Epithelial cell of esophagus (primary cell): ENCODE measurements around the gene PKMYT1.

ENCODE experiments used
- DNase-seq: peaks from one replicate; pipeline ENCODE4 v3.0.0; 2010; ENCODE audit warnings: low read depth
- H3K4me3 ChIP-seq: 2 replicates; pipeline ENCODE4 v1.5.1; 2011; ENCODE audit warnings: mild to moderate bottlenecking, low read length, control low read depth
- CTCF ChIP-seq: IDR thresholded peaks from 2 replicates; pipeline ENCODE4 v1.5.1; 2011; ENCODE audit warnings: low read depth, mild to moderate bottlenecking, low read length, control low read depth, inconsistent platforms; ENCODE audit not compliant: insufficient read depth; ENCODE audit errors: missing control alignments

The PKMYT1 gene

GRCh38 chr16:2966043-2966807, 14.0 kb downstream of the PKMYT1 start:
- no peak for DNase-seq
- no peak overlapping the region for H3K4me3 ChIP-seq
- no peak for TF ChIP-seq CTCF

- H3K4me3 ChIP-seq: peak overlapping the region; percentile 44
- DNase-seq: peak; percentile 81
- no peak for TF ChIP-seq CTCF
These were observed 15.5 kb downstream of the PKMYT1 start for GRCh38 chr16:2964475-2965336.

GRCh38 chr16:2963723-2964474, 16.3 kb downstream of the PKMYT1 start, which contains the start of gene KREMEN2:
Gene KREMEN2 (plus strand): TSS chr16:2964275. CDS start chr16:2964521, 246 bp downstream.
- no peak for TF ChIP-seq CTCF
- DNase-seq: peak; percentile 72
- H3K4me3 ChIP-seq: peak within 1 kb of the TSS; percentile 44

GRCh38 chr16:2963074-2963722, 17.0 kb downstream of the PKMYT1 start:
- H3K4me3 ChIP-seq: peak overlapping the region; percentile 44
- DNase-seq: no peak
- TF ChIP-seq CTCF: no peak

- no peak for TF ChIP-seq CTCF
- no peak overlapping the region for H3K4me3 ChIP-seq
- DNase-seq: no peak
These were observed 17.7 kb downstream of the PKMYT1 start for GRCh38 chr16:2962334-2963073.
